ENCODE results near the gene RIBC2. TPM values are rescaled to one million over a fixed set of nuclear protein-coding genes. Genes with fewer than 3 reads are reported as not detected.
A peak's percentile ranks its signal among the peaks of the same experiment; 100 is the strongest.
"Not testable (repeated sequence)": the region's sequence is repeated elsewhere in the genome, so short reads cannot be mapped to it uniquely, and the experiment has no call there.

RIBC2 gene
- 0.25 and 0.39 TPM in 2 replicates for total RNA-seq

- peak; percentile 65 to 72 for DNase-seq (ENCODE audit: low read depth in 2 of 2)
Observed at GRCh38 chr22:45413368-45414211, at the start of gene RIBC2, which contains the start of gene SMC1B. Gene RIBC2 (plus strand): TSS chr22:45413693. CDS start chr22:45413887, 194 bp downstream. Gene SMC1B (minus strand): TSS chr22:45413599. CDS start chr22:45413567, 32 bp downstream.

GRCh38 chr22:45366713-45367112 lies 46.8 kb upstream of the RIBC2 start:
- DNase-seq (ENCODE audit: low read depth in 2 of 2): no peak

- not testable (repeated sequence) for DNase-seq (ENCODE audit: low read depth in 2 of 2)
Observed at GRCh38 chr22:45373592-45373991, 39.9 kb upstream of the RIBC2 start.

GRCh38 chr22:45376009-45376408 lies 37.5 kb upstream of the RIBC2 start:
- no peak for DNase-seq (ENCODE audit: low read depth in 2 of 2)

GRCh38 chr22:45376703-45377102 lies 36.8 kb upstream of the RIBC2 start:
- DNase-seq (ENCODE audit: low read depth in 2 of 2): no peak

GRCh38 chr22:45381348-45381747 lies 32.1 kb upstream of the RIBC2 start:
- no peak for DNase-seq (ENCODE audit: low read depth in 2 of 2)

- no peak for DNase-seq (ENCODE audit: low read depth in 2 of 2)
Observed at GRCh38 chr22:45389546-45389945, 23.9 kb upstream of the RIBC2 start.

- peak in 1 of 2 donors; percentile 4 for DNase-seq (ENCODE audit: low read depth in 2 of 2)
Observed at GRCh38 chr22:45397806-45398205, 15.7 kb upstream of the RIBC2 start.

- no peak for DNase-seq (ENCODE audit: low read depth in 2 of 2)
Observed at GRCh38 chr22:45398214-45398613, 15.3 kb upstream of the RIBC2 start.

GRCh38 chr22:45399712-45400445 lies 13.6 kb upstream of the RIBC2 start:
- DNase-seq (ENCODE audit: low read depth in 2 of 2): no peak

GRCh38 chr22:45402466-45402985 lies 11.0 kb upstream of the RIBC2 start:
- DNase-seq (ENCODE audit: low read depth in 2 of 2): no peak

- DNase-seq (ENCODE audit: low read depth in 2 of 2): no peak
Observed at GRCh38 chr22:45407793-45408192, 5.7 kb upstream of the RIBC2 start.

- DNase-seq (ENCODE audit: low read depth in 2 of 2): no peak
Observed at GRCh38 chr22:45413013-45413367, 503 bp upstream of the RIBC2 start.

GRCh38 chr22:45418056-45418769 lies 4.7 kb downstream of the RIBC2 start:
- DNase-seq (ENCODE audit: low read depth in 2 of 2): no peak

GRCh38 chr22:45418770-45419138 lies 5.3 kb downstream of the RIBC2 start:
- DNase-seq (ENCODE audit: low read depth in 2 of 2): no peak

GRCh38 chr22:45420011-45420410 lies 6.5 kb downstream of the RIBC2 start:
- DNase-seq (ENCODE audit: low read depth in 2 of 2): no peak

GRCh38 chr22:45420539-45420938 lies 7.0 kb downstream of the RIBC2 start:
- DNase-seq (ENCODE audit: low read depth in 2 of 2): no peak

- no peak for DNase-seq (ENCODE audit: low read depth in 2 of 2)
Observed at GRCh38 chr22:45421349-45422055, 8.0 kb downstream of the RIBC2 start.

- DNase-seq (ENCODE audit: low read depth in 2 of 2): no peak
Observed at GRCh38 chr22:45422237-45422983, 8.9 kb downstream of the RIBC2 start.

- no peak for DNase-seq (ENCODE audit: low read depth in 2 of 2)
Observed at GRCh38 chr22:45423524-45423923, 10.0 kb downstream of the RIBC2 start.
